ENCODE data around the gene MYO16. TPM values are rescaled to one million over a fixed set of nuclear protein-coding genes. Genes with fewer than 3 reads are reported as not detected.

MYO16 gene
- total RNA-seq (5.8 TPM), polyA plus RNA-seq (0.04 TPM)

DNA sequence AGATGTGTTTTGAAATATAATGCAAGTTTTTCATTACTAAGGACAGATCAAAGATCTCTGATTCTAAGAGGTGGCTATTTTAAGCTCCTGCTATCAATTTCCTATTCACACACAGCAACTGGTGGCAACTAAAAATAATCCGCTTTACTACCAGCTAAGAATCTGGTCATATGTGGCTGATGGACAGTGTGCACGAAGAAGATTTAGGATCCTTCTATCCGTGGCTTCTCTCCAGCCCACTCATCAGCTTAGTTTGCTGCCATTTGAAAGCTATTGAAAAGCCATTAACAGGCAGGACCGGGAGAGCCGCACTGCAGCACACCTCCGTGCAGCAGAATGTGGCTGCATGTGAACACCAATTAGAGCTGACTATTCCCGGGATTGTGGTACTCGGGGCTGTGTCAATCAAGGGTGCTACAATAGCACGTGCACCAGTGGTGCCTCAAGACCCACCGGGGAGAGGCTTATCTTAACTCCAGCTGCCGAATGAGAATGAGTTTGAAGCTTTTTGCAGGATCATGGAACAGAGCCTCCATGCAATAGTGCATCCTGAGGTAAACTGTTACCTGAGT lies at the start of gene MYO16:
Gene MYO16 (plus strand): TSS at position 431 of the 572 bp plus-strand sequence. CDS start 234 bp downstream, outside the sequence.
- WGBS = 29% methylated on average over 11 of the region's 11 CpGs
- DNase-seq (ENCODE audit: extremely low spot score) = no peak
- no peak within 1 kb of the TSS for H3K4me3 ChIP-seq (ENCODE audit: low read depth, low read length)

DNA sequence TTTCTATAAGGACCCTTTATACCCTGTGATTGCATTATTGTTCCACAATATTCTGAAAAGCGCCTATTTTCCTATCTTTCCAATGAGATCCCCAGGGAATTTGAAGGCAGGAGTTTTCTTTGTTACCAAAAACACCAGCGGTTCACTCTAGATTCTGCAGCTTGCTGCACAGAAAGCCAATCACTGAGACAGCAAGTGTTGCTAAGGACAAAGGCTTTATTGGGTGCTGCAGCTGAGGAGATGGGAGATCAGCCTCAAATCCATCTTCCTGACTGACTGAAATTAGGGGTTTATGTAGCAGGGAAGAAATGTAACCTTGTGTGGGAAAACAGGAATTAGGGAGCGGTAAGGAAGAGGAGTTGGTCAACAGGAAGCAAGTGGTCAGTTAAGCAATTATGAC lies 42.6 kb upstream of the MYO16 start:
- Histone ChIP-seq H3K4me3 (ENCODE audit: low read depth, low read length) (no peak overlapping the region), H3K36me3 (ENCODE audit: insufficient read depth) (no peaks in the 10 kb centered on the region), H3K4me1 (ENCODE audit: insufficient read depth) (no peaks in the 10 kb centered on the region), H3K27ac (ENCODE audit: low read depth) (no peak overlapping the region)
- 90% methylated on average over 3 of the region's 3 CpGs for WGBS
- DNase-seq (ENCODE audit: extremely low spot score) = no peak

More for the DNA sequence above, at the start of gene MYO16:
- Histone ChIP-seq H3K4me1 (ENCODE audit: insufficient read depth) (no peaks in the 10 kb centered on the region), H3K36me3 (ENCODE audit: insufficient read depth) (no peaks in the 10 kb centered on the region), H3K27ac (ENCODE audit: low read depth) (no peak within 1 kb of the TSS)

DNA sequence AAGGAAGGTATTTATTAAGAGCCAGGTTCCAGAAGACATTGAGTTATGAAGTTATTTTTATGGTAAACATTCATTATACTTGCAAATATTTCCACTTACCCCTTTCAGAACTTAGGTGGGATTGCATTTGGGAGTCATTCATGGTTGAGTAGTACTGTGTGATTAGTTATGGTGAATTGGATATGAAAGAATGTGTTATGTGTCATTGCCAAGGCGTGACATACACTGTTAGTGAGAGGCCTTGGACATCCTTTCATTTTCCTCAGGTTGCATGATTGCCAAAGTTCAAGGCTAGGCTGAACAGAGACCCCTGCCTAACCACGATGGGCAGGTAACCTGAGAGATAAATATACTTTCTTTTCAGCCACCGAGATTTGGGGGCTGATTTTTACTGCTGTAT lies 40.9 kb upstream of the MYO16 start:
- no peak for DNase-seq (ENCODE audit: extremely low spot score)
- no peaks in the 10 kb centered on the region for H3K36me3 ChIP-seq (ENCODE audit: insufficient read depth)
- 82% methylated on average over 3 of the region's 3 CpGs for WGBS
- H3K4me1 ChIP-seq (ENCODE audit: insufficient read depth) = no peaks in the 10 kb centered on the region
- no peak overlapping the region for H3K4me3 ChIP-seq (ENCODE audit: low read depth, low read length)
- H3K27ac ChIP-seq (ENCODE audit: low read depth) = no peak overlapping the region

DNA sequence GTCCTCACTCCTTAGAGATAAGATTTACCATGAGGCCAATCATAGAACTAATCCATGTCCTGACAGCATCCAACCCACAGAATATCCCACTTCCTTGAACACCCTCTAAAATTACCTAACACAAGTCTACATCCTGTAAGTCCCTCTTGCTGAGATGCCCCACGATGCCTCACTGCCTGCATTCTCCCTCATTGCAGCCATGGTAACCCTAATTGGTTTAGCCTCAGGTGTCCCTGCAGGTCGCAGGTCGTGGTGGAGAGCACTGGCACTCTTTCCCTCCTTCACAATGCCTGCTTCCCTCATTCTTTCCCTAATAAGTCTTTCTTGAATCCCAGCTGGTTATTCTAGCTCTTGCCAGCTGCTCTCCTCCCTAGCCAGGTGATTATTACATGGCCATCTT lies 35.3 kb upstream of the MYO16 start:
- DNase-seq (ENCODE audit: extremely low spot score) = no peak
- Histone ChIP-seq H3K36me3 (ENCODE audit: insufficient read depth) (no peaks in the 10 kb centered on the region), H3K4me3 (ENCODE audit: low read depth, low read length) (no peak overlapping the region), H3K27ac (ENCODE audit: low read depth) (no peak overlapping the region), H3K4me1 (ENCODE audit: insufficient read depth) (no peaks in the 10 kb centered on the region)
- 25% methylated on average over 3 of the region's 3 CpGs for WGBS

DNA sequence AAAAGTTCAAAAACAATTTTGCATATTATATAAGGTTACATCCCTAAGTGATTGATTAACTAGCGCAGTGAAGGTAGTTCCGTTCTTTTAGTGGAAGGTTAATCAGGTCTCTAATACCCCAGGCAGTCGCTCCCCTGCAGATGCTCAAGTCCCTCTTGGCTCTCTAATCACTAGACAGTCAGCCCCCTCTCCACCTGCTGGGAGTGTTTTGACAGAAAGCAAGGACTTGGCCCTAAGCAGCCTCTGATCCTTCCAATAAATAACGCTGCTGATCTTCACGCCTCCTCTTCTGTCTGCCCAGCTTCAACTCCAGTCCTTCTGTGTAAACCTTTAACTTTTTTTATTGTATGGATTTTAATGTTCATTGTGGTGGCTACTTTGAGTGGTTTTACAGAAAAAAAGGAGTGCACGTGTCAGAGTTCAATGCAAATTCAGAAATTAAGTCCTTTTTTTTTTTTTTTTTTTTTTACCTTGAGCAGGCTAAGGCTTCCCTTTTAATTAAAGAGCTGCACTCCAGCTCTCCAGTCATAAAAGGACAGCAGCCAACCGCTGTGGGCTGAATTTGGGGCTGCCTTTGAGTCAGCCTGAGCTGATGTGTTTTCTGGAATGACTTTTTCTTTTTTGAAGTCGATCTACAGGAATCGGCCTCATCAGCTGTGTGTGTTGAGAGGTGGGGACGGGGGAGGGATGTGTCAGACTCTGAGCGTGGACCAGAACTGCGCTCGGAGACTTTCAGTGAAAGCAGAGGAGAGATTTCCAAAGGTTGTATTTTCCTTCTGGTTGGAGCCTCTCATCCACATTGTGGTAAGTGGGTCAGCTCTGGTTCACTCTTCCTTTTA lies 33.8 kb upstream of the MYO16 start:
- Histone ChIP-seq H3K4me3 (ENCODE audit: low read depth, low read length) (no peak overlapping the region), H3K27ac (ENCODE audit: low read depth) (no peak overlapping the region), H3K4me1 (ENCODE audit: insufficient read depth) (no peaks in the 10 kb centered on the region), H3K36me3 (ENCODE audit: insufficient read depth) (no peaks in the 10 kb centered on the region)
- 27% methylated on average over 13 of the region's 13 CpGs for WGBS
- DNase-seq (ENCODE audit: extremely low spot score) = no peak

DNA sequence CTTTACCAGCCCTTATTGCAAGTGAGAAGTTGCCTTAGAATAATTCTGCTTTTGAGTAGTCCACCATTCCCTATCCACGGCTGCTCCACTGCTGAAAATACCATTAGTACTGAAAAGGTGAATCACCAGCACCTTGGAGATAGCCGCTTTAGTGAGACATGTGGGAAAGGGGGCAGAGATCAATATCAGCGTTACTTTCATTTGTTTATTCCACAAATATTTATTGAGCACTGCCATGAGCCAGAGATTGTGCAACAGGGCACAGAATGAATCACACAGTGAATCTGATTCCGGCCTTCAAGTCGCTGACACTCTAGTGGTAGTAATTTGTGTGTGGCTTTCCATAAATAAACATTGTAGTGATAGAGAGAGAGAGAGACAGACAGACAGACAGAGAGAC lies 31.5 kb upstream of the MYO16 start:
- Histone ChIP-seq H3K4me3 (ENCODE audit: low read depth, low read length) (no peak overlapping the region), H3K27ac (ENCODE audit: low read depth) (no peak overlapping the region), H3K36me3 (ENCODE audit: insufficient read depth) (no peaks in the 10 kb centered on the region), H3K4me1 (ENCODE audit: insufficient read depth) (no peaks in the 10 kb centered on the region)
- 60% methylated on average over 5 of the region's 5 CpGs for WGBS
- DNase-seq (ENCODE audit: extremely low spot score) = no peak

DNA sequence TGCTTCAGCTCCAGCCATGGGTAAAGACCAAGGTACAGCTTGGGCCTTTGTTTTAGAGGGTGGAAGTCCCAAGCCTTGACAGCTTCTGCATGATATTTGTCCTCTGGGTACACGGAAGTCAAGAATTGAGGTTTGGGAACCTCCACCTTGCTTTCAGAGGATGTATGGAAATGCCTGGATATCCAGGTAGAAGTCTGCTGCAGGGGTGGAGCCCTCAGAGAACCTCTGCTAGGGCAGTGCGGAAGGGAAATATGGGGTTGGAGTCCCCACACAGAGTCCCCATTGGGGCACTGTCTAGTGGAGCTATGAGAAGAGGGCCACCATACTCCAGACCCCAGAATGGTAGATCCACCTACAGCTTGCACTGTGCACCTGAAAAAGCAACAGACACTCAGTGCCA lies 23.0 kb upstream of the MYO16 start:
- WGBS = 98% methylated on average over 2 of the region's 2 CpGs
- no peak for DNase-seq (ENCODE audit: extremely low spot score)
- H3K27ac ChIP-seq (ENCODE audit: low read depth) = no peak overlapping the region
- no peaks in the 10 kb centered on the region for H3K36me3 ChIP-seq (ENCODE audit: insufficient read depth)
- H3K4me3 ChIP-seq (ENCODE audit: low read depth, low read length) = no peak overlapping the region
- H3K4me1 ChIP-seq (ENCODE audit: insufficient read depth) = no peaks in the 10 kb centered on the region

DNA sequence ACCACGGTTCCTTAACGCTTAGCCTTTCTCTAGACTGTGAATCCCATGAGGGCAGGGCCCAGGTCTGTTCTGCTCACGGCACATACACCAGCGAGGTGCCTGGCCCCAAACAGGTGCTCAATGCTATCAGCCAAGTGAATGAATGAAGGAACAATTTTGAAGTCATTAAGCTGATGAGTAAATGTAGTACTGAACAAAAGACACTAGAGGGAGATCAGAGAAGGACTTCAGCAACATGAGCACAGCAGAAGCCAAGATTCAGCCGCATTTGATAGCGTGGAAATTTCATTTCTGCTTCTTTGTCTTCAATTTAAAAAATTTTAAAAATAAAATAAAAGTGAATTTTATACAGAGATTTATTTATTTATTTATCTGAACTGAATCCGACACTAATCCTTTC lies 20.1 kb upstream of the MYO16 start:
- WGBS = 70% methylated on average over 7 of the region's 7 CpGs
- no peak for DNase-seq (ENCODE audit: extremely low spot score)

DNA sequence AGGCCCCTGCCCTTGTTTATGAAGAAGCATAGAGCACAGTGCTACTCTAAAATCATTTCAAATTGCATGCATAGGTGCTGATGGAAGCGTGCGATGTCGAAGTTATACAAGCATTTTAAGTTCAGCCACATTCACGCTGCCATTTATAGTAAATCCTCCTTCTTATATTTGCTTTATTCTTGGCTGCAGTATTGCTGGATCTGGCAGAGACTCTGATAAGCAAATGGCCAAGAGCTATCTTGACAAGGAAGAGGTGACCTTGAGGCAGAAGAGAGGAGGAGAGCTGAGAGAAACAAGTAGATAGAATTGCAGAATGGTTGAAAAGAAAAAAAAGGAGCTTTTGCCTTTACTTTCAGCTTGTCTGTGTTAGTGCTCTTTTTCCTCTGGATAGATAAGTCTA lies 18.9 kb upstream of the MYO16 start:
- WGBS = 41% methylated on average over 4 of the region's 4 CpGs
- Histone ChIP-seq H3K4me3 (ENCODE audit: low read depth, low read length) (no peak overlapping the region), H3K27ac (ENCODE audit: low read depth) (no peak overlapping the region), H3K4me1 (ENCODE audit: insufficient read depth) (no peaks in the 10 kb centered on the region), H3K36me3 (ENCODE audit: insufficient read depth) (no peaks in the 10 kb centered on the region)
- no peak for DNase-seq (ENCODE audit: extremely low spot score)

More for the DNA sequence above, 20.1 kb upstream of the MYO16 start:
- Histone ChIP-seq H3K4me1 (ENCODE audit: insufficient read depth) (no peaks in the 10 kb centered on the region), H3K36me3 (ENCODE audit: insufficient read depth) (no peaks in the 10 kb centered on the region), H3K4me3 (ENCODE audit: low read depth, low read length) (no peak overlapping the region), H3K27ac (ENCODE audit: low read depth) (no peak overlapping the region)

DNA sequence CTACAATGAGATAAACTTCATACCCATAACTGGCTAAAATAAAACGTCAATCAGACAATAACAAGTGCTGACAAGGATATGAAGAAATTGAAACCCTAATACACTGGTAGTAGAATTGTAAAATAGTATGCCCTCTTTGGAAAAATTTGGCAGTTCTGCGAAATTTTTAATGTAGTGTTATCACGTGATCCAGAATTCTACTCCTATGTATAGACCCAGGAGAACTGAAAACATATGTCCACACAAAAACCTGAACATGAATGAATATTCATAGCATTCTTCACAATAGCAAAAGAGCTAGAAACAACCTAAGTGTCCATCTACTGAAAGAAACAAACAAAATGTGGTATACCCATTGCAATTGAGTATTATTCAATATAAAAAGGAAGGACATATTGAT lies 14.2 kb upstream of the MYO16 start:
- DNase-seq (ENCODE audit: extremely low spot score) = no peak
- no peak overlapping the region for H3K27ac ChIP-seq (ENCODE audit: low read depth)
- H3K4me1 ChIP-seq (ENCODE audit: insufficient read depth) = no peaks in the 10 kb centered on the region
- H3K36me3 ChIP-seq (ENCODE audit: insufficient read depth) = no peaks in the 10 kb centered on the region
- H3K4me3 ChIP-seq (ENCODE audit: low read depth, low read length) = no peak overlapping the region
- WGBS = 91% methylated on average over 3 of the region's 3 CpGs

DNA sequence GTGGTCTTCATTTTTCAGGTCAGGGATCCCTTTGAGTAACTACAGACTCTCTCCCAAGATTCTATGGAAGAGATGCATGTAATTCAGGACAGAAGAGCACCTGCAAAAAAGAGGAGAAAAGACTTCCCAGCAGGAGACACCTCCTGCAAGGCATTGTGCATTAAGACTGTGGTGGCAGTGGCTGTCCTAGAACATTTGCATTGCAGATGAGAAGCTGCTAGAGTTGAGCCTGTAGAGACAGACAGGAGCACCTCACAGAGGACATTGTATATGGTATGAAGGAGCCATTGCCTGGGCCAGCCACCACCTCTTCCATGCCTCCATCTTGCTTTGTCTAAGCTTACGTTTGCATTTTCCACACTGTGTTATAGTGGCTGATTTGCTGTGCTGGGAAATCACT lies 11.2 kb upstream of the MYO16 start:
- WGBS = 80% methylated on average over 1 of the region's 1 CpG
- no peak overlapping the region for H3K27ac ChIP-seq (ENCODE audit: low read depth)
- no peaks in the 10 kb centered on the region for H3K4me1 ChIP-seq (ENCODE audit: insufficient read depth)
- no peak overlapping the region for H3K4me3 ChIP-seq (ENCODE audit: low read depth, low read length)
- H3K36me3 ChIP-seq (ENCODE audit: insufficient read depth) = no peaks in the 10 kb centered on the region
- no peak for DNase-seq (ENCODE audit: extremely low spot score)

DNA sequence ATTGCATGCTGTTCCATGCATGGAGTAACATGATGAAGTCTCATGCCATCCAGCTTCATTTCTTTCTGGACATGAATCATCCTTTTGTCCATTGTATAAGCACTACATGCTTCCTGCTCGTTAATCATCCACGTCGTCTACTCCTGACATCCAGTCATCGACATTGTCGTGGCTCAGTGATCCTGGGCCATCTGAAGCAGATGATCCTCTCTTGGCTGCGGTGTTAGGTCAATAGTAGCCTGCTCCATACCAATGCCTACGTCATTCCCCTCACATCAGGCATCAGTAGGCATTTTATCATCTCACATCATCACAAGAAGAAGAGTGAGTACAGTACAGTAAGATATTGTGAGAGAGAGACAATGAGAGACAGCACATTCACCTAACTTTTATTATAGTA lies 7.9 kb upstream of the MYO16 start:
- H3K4me3 ChIP-seq (ENCODE audit: low read depth, low read length) = no peak overlapping the region
- no peak overlapping the region for H3K27ac ChIP-seq (ENCODE audit: low read depth)
- H3K4me1 ChIP-seq (ENCODE audit: insufficient read depth) = no peaks in the 10 kb centered on the region
- H3K36me3 ChIP-seq (ENCODE audit: insufficient read depth) = no peaks in the 10 kb centered on the region
- no peak for DNase-seq (ENCODE audit: extremely low spot score)
- WGBS = 81% methylated on average over 7 of the region's 7 CpGs

DNA sequence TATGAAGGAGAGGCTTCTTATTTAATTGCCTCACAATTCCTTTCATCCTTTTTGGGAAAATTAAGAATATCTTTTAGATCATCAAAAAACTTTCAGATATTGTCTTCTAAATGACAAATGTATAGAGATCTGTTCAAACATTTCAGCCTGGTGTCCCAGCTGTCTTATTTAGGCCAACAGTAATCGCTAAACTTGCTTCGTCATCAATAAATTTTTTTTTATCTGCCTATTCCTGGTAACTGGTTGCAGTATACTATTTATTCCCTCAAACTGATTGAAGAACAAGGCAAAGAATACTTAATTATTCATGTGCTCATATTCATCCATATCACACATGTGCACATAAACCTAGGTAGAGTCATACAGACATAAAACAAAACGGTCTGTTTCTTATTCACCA lies 5.3 kb upstream of the MYO16 start:
- WGBS = 90% methylated on average over 3 of the region's 3 CpGs
- no peak for DNase-seq (ENCODE audit: extremely low spot score)
- Histone ChIP-seq H3K4me3 (ENCODE audit: low read depth, low read length) (no peak overlapping the region), H3K4me1 (ENCODE audit: insufficient read depth) (no peaks in the 10 kb centered on the region), H3K27ac (ENCODE audit: low read depth) (no peak overlapping the region), H3K36me3 (ENCODE audit: insufficient read depth) (no peaks in the 10 kb centered on the region)

DNA sequence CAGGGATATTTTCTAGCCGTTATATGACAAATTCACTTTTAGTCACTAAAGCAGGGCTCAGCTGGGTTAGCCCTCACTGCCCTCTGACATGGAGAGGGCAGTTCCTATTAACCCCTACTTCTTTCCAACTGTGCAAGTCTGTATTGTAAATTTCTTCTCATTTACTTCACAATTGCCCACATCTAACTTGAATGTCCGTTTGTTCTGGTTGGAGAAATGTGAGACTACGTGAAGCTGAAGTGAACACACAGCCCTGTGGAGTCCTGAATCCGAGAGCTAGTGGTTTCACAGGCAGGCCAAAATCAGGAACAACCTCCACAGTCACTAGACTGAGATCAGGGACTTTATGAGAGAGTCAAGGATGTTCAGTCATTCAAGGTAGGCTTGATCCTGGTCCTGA lies 4.4 kb upstream of the MYO16 start:
- no peak overlapping the region for H3K4me3 ChIP-seq (ENCODE audit: low read depth, low read length)
- H3K4me1 ChIP-seq (ENCODE audit: insufficient read depth) = no peaks in the 10 kb centered on the region
- H3K27ac ChIP-seq (ENCODE audit: low read depth) = no peak overlapping the region
- no peaks in the 10 kb centered on the region for H3K36me3 ChIP-seq (ENCODE audit: insufficient read depth)
- no peak for DNase-seq (ENCODE audit: extremely low spot score)
- 78% methylated on average over 4 of the region's 4 CpGs for WGBS
